NCI-H1092 (cell line): ENCODE results near the gene PGM1.

Source experiments
- DNase-seq: peaks from one replicate; lab custom pipeline; 2025; lab: John Stamatoyannopoulos, UW

Gene PGM1

GRCh38 chr1:63701187-63701586, 108.0 kb downstream of the PGM1 start:
- DNase-seq = peak; percentile 37

- DNase-seq = peak; percentile 27
Observed at GRCh38 chr1:63703701-63704107, 110.5 kb downstream of the PGM1 start.

- no peak for DNase-seq
Observed at GRCh38 chr1:63704443-63704842, 111.2 kb downstream of the PGM1 start.

GRCh38 chr1:63705078-63705477, 111.9 kb downstream of the PGM1 start:
- no peak for DNase-seq

- DNase-seq = no peak
Observed at GRCh38 chr1:63709267-63709828, 116.1 kb downstream of the PGM1 start.
